ENCODE results near the gene NUBPL.

- TF ChIP-seq CTCF (IDR thresholded peaks at IDR 0.05), result no peak
- no peak for TF ChIP-seq POLR2A (IDR thresholded peaks at IDR 0.05)
- TF ChIP-seq POLR2AphosphoS5 (IDR thresholded peaks at IDR 0.05), result no peak
- no peak for TF ChIP-seq EP300 (IDR thresholded peaks at IDR 0.05; ENCODE audit: low read depth)
These were observed 50.7 kb downstream of the NUBPL start for GRCh38 chr14:31611778-31612433.
